A549 treated with AZD9567 at 1 μM for 4 hours (cell line): ENCODE results near the gene TEP1. TPM values are rescaled to one million over a fixed set of nuclear protein-coding genes. Genes with fewer than 3 reads are reported as not detected.

Experiments used
- total RNA-seq: library from RNA; stranded (reverse); fragments of 200-300 nt; extraction: Qiagen RNA extraction; gene quantifications from 5 replicates; pipeline ENCODE4 v1.2.3, GENCODE V29; 2022; ENCODE audit not compliant: insufficient read depth

TEP1 gene
- 11.3 to 19.3 TPM (median 12.7 TPM) in 5 replicates for total RNA-seq

GRCh38 chr14:20412876-20413743 is at the start of gene TEP1:
Gene TEP1, minus strand, starts transcription at chr14:20413501. Its CDS starts 5,062 bp downstream, at chr14:20408439.

GRCh38 chr14:20461225-20462141 is 48.2 kb upstream of the TEP1 start, which contains the start of gene PIP4P1:
Gene PIP4P1, minus strand, starts transcription at chr14:20461434. Its CDS starts 109 bp downstream, at chr14:20461325.

DNA sequence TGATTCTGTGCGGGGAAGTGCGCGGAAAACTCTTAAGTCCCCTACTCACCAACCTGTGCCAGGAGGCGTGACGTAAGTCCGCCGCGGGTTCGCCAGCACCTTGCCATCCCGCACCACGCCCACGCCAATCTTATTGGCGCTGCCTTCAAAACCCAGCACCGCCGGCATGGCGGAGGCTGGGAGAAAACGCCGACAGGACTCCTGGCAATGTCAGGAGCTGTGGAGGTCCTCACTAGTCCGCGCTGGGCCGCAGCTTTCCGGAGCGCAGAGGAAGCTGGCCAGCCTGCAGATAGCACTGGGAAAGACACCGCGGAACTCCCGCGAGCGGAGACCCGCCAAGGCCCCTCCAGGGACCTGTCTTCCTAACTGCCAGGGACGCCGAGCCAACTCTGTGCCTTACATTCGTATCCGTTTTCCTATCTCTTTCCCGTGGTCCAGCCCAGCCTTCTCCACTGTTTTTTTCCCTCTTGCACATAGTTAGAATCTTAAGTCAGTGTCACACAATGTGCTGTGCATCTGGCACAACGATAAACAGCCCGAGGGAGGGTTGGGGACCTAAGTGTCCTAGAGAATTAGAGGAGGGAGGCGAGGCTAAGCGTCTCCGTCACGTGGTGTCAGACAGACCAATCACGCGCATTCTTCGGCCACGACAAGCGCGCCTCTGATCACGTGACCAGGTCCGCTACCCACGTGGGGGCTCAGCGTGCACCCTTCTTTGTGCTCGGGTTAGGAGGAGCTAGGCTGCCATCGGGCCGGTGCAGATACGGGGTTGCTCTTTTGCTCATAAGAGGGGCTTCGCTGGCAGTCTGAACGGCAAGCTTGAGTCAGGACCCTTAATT is 41.4 kb upstream of the TEP1 start, which contains the start of the genes APEX1 and OSGEP:
Gene APEX1, plus strand, starts transcription at position 711 of the 839 bp plus-strand sequence. CDS start 420 bp downstream, outside the sequence.
Gene OSGEP, minus strand, starts transcription at position 297 of the 839 bp plus-strand sequence. Its CDS starts 129 bp downstream, at position 168.

GRCh38 chr14:20435582-20436362 is 22.5 kb upstream of the TEP1 start, which contains the start of gene KLHL33:
Gene KLHL33, minus strand, starts transcription at chr14:20436166. Its CDS starts 355 bp downstream, at chr14:20435811.

DNA sequence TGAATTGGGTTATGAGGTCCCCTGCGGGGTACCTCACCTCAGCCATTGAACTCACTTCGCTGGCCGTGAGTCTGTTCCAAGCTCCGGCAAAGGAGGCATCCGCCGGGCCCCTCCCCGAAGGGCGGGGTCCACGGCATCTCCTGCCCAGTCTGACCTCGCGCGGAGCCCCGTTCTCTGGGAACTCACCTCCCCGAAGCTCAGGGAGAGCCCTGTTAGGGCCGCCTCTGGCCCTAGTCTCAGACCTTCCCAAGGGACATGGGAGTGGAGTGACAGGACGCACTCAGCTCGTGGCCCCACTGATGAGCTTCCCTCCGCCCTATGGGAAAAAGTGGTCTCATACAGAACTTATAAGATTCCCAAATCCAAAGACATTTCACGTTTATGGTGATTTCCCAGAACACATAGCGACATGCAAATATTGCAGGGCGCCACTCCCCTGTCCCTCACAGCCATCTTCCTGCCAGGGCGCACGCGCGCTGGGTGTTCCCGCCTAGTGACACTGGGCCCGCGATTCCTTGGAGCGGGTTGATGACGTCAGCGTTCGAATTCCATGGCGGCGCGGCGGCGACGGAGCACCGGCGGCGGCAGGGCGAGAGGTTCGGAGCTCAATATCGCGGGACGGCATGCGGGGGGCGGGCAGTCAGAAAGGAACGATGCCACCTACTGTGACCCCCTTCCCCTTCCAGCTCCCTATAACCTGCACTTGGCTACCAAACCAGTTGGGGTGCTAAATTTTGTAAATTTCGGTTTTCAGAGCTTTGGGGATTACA is 70.0 kb downstream of the TEP1 start, which contains the start of gene PARP2:
Gene PARP2, plus strand, starts transcription at position 544 of the 770 bp plus-strand sequence. Its CDS starts 7 bp downstream, at position 551.

GRCh38 chr14:20332788-20333493 is 80.4 kb downstream of the TEP1 start, which contains the start of gene CCNB1IP1:
Gene CCNB1IP1, minus strand, starts transcription at chr14:20333279. Its CDS starts 16,756 bp downstream, at chr14:20316523.

Other genes starting within 250 kb of the TEP1 start
- gene OR11G2, start 222.6 kb downstream of the TEP1 start, total RNA-seq: not detected in 5 replicates
- gene OR11H6, start 189.8 kb downstream of the TEP1 start, total RNA-seq: not detected in 5 replicates
- not detected in 5 replicates for gene OR11H7, start 184.5 kb downstream of the TEP1 start, total RNA-seq
- not detected in 5 replicates for gene OR11H4, start 174.2 kb downstream of the TEP1 start, total RNA-seq
- gene TTC5, start 107.5 kb downstream of the TEP1 start, total RNA-seq: 14.7 to 19.0 TPM (median 17.6 TPM) in 5 replicates
- gene CCNB1IP1, start 80.2 kb downstream of the TEP1 start, total RNA-seq: 38.0 to 53.1 TPM (median 41.0 TPM) in 5 replicates
- gene PARP2, start 69.9 kb downstream of the TEP1 start, total RNA-seq: 15.1 to 20.1 TPM (median 18.4 TPM) in 5 replicates
- 0.02 TPM in 2 of 5 replicates, not detected in the others for gene KLHL33, start 22.7 kb upstream of the TEP1 start, total RNA-seq
- 24.3 to 28.5 TPM (median 26.1 TPM) in 5 replicates for gene OSGEP, start 41.3 kb upstream of the TEP1 start, total RNA-seq
- gene APEX1, start 41.7 kb upstream of the TEP1 start, total RNA-seq: 257 to 270 TPM (median 258 TPM) in 5 replicates
- gene PIP4P1, start 47.9 kb upstream of the TEP1 start, total RNA-seq: 31.9 to 36.5 TPM (median 36.1 TPM) in 5 replicates
- gene PNP, start 55.9 kb upstream of the TEP1 start, total RNA-seq: 148 to 170 TPM (median 154 TPM) in 5 replicates
- 0.20 to 0.41 TPM (median 0.34 TPM) in 4 of 5 replicates, not detected in the other for gene RNASE10, start 92.0 kb upstream of the TEP1 start, total RNA-seq
- not detected in 5 replicates for gene RNASE9, start 147.5 kb upstream of the TEP1 start, total RNA-seq
- not detected in 5 replicates for gene RNASE11, start 174.5 kb upstream of the TEP1 start, total RNA-seq
- gene RNASE12, start 177.9 kb upstream of the TEP1 start, total RNA-seq: not detected in 5 replicates
- not detected in 5 replicates for gene OR6S1, start 228.2 kb upstream of the TEP1 start, total RNA-seq